Measurements from ENCODE around the gene ZNF581.
A peak's percentile ranks its signal among the peaks of the same experiment; 100 is the strongest.

Gene ZNF581

GRCh38 chr19:55643003-55643886 is at the start of gene ZNF581:
Gene ZNF581, plus strand, starts transcription at chr19:55643649. Its CDS starts 923 bp downstream, at chr19:55644572.
- ATAC-seq = peak; percentile 58 to 69

GRCh38 chr19:55594996-55595545 is 48.4 kb upstream of the ZNF581 start:
- ATAC-seq = no peak

DNA sequence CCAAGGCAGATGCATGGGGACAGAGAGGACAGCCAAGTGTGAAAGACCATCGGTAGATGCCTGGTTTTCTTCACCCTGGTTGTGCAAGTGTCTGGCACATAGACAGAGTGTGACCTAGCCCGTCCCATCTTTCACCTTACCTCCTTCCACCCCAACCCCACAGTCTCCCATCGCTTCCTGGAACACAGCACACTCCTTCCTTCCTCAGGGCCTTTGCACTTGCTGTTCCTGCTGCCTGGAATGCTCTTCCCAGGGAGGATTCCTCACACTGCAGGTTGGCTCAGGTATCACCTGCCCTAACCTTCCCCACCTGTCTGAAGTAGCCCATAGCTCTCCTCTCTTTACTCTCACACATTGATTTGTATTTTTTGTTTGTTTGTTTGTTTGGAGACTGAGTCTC is 47.1 kb upstream of the ZNF581 start:
- ATAC-seq = no peak

DNA sequence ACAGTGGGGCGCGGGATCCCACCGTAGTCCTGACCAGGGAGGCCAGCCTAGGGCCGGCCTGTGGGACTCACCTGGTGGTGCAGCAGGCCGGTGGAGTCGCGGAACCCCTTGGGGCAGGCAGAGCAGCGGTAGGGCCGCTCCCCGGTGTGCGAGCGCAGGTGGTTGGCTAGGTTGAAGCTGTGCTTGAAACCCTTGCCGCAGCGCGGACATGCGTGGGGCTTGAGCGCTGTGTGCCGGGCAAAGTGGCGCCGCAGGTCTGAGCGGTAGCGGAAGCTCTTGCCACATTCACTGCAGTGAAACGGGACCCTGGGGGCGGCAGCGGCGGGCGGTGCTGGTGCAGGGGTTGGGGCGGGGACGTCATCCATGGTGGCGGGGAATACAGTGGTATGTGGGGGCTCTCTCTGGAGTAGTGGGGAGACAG is 45.9 kb upstream of the ZNF581 start:
- no peak for ATAC-seq

DNA sequence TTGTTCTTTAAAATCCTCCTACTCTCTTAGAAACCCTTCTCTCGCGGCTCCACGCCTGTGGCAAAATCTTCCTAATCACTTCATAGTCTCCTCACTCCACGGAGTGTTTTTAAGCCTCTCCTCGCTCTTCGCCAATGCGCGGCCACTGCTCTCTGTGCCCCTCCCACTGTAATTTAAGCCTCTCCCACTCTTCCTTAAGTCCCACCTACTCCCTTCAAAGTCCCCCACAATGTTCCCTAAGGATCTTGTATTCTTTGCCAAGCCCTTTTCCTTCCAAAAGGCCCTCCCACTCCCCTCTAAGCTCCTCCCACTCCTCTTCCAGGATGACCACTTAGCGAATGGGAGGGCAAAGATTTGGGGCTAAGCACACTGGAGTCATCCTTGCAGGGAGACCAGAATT is 45.4 kb upstream of the ZNF581 start:
- ATAC-seq = no peak

DNA sequence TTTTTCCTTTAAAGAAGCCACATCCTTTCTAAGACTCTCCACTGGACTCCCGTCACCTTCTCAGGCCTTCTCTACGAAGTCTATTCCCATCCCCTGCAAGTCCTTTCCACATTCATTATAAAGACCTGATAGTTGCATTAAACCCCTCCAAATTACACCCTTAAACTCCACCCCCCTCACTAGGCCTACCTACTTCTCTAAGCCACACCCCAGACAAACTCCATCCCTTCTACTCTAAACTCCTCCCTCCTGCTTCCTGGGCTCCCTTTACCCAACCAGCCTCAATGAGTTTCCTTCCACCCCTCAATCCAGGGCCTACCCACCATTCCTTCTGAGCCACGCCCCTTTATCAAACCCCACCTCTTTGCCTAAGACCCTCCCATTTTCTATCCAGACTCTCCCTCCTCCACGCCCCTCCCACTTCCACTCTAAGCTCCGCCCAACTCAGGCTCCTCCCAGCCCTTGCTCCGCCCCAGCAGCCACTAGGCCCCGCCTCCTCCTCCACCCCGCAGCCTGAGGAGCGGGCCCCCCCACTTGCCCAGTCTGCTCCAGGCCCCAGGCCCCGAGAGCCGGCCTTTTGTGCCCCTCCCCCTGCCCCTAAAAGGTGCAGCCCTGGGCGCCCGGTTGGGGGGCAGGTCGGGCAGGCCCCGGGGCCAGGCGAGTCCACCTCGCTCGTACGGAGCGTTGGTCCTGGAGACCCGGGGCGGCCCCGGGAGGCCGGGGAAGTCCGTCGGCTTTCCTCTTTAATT is 44.6 kb upstream of the ZNF581 start:
- peak; percentile 57 to 60 for ATAC-seq

- ATAC-seq = peak; percentile 82 to 83
These were observed 44.0 kb upstream of the ZNF581 start, which contains the start of gene FIZ1 for GRCh38 chr19:55599468-55599841. Gene FIZ1, minus strand, starts transcription at chr19:55599517. Its CDS starts 1,652 bp downstream, at chr19:55597865.

DNA sequence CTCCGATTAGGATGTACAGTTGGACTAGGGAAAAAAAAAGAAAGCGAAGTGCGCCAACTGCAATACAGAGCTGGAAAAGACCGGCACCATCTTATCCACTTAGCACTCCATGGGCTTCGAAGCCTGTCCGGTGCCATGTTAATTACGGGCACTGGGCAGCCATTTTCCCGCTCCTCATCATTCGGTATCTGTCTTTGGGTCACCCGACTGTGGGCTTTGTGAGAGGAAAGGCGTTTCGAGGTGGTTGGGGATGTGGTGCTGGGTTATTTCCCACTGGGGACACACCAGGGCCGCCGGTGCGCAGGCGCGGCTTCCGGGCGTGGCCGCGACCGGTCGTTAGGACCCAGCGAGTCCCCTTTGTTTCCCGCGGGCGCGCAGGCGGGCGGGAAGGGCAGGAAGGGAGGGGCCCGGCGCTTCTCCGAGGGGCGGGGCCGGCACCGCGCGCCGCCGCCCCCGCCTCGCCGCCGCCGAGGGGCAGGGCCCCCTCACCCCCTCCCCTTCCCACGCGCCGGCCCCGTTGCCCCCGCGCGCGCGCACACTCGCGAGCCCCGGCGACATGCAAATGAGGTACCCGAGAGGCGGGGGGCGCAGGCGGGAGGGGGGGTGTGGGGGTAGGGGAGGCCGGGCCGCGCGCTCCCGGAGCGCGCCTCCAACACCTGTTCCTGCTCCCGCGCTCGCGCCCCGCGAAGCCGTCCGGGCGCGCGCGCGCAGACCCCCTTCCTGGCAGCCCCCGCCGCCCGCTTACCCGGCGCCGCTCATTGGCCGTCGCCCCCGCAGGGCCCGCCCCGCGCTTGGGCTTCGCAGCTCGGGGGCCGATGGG is 43.4 kb upstream of the ZNF581 start, which contains the start of gene ZNF524:
TSS of gene ZNF524 (plus strand) at position 447 of the 820 bp plus-strand sequence. CDS start 1,825 bp downstream, outside the sequence.
- peak; percentile 60 to 67 for ATAC-seq

GRCh38 chr19:55600662-55601028 is 42.8 kb upstream of the ZNF581 start:
- ATAC-seq = no peak

GRCh38 chr19:55601084-55601483 is 42.4 kb upstream of the ZNF581 start:
- ATAC-seq = no peak

GRCh38 chr19:55602104-55603001 is 41.1 kb upstream of the ZNF581 start:
- no peak for ATAC-seq

- ATAC-seq = no peak
These were observed 40.3 kb upstream of the ZNF581 start for GRCh38 chr19:55603115-55603514.

- no peak for ATAC-seq
These were observed 39.7 kb upstream of the ZNF581 start for GRCh38 chr19:55603581-55604292.

- ATAC-seq = peak; percentile 76 to 83
These were observed 38.2 kb upstream of the ZNF581 start for GRCh38 chr19:55605207-55605636.

GRCh38 chr19:55605637-55606470 is 37.6 kb upstream of the ZNF581 start, which contains the start of gene ZNF865:
Gene ZNF865, plus strand, starts transcription at chr19:55605647. Its CDS starts 7,972 bp downstream, at chr19:55613619.
- peak; percentile 37 to 41 for ATAC-seq

DNA sequence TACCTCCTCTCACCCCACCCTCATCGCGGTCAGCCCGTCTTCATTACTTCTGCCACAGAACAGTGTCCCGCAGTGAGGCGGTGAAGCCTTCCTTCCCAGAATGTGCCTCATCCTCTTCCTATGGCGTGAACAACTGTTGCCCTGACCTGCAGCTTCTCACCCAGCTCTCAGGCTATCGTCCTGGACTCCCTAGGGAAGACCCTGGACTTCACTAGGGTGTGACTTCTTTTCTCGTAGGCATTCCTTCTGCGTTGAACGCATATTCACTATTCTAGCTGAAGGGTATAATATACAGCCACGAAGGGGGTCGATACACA is 37.0 kb upstream of the ZNF581 start:
- ATAC-seq = no peak

- no peak for ATAC-seq
These were observed 36.6 kb upstream of the ZNF581 start for GRCh38 chr19:55606817-55607216.

- no peak for ATAC-seq
These were observed 34.1 kb upstream of the ZNF581 start for GRCh38 chr19:55609326-55609725.

DNA sequence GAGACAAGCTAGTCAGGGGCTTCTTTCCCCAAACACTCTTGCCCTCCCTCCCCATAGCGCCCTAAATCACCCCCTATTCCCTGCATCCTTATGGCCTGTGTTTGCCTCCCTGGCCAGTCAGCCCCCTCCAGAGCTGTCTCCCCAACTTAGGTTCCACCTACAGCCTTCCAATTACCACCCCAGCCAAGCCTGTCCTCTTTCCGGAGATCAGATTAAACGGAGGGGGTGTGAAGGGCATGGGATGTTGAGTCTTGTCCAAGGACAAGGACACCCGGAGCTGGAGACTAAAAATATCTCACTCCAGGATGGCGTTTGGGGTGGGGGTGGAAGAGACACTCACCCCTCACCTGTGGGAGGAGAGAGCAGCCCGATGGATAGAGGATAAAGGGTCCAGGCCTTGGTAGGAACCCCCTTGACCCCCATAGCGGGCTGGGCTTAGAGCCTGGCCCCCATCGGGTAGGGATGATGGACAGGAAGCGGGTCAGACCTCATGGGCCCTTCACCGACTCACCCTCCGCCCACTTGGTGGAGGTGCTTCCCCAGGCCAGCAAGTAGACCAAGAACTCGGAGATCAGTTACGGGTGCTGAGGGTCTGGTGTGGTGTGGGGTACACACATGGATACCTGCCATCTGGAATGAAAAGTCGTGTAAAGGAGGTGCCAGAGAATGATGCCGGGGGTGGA is 32.0 kb upstream of the ZNF581 start:
- no peak for ATAC-seq

Data from activated CD4-positive, CD25-positive, alpha-beta regulatory T cell treated with anti-CD3 and anti-CD28 coated beads, Interleukin-2, amount 50 U/mL, for 24 hours (primary cell).